ENCODE measurements around the gene RPA1. TPM values are rescaled to one million over a fixed set of nuclear protein-coding genes. Genes with fewer than 3 reads are reported as not detected.

The RPA1 gene
- total RNA-seq, 1 experiment from 2014 or later: 150 TPM

GRCh38 chr17:1810450-1811103 is 19.2 kb upstream of the RPA1 start:
- Histone ChIP-seq H3K27me3 (ENCODE audit: control insufficient read depth, insufficient read depth, low read length) (no peaks in the 10 kb centered on the region), H3K36me3 (ENCODE audit: control insufficient read depth, insufficient read depth, low read length) (no peaks in the 10 kb centered on the region; the same call in 1 of the 2 replicates), H3K9me3 (ENCODE audit: control insufficient read depth, insufficient read depth, low read depth, low read length) (no peaks in the 10 kb centered on the region), H3K27ac (ENCODE audit: low read length) (no peak overlapping the region), H3K4me3 (ENCODE audit: low read depth in 2 of 2, low read length in 2 of 2) (no peak overlapping the region), H3K4me1 (ENCODE audit: control insufficient read depth, insufficient read depth, low read length) (no peaks in the 10 kb centered on the region)
- no peak for ATAC-seq
- in situ Hi-C loops (cut with HindIII; ENCODE audit: low pct_unique_long_range_greater_than_20kb, low sequenced_read_pairs): no loop called here
- CTCF ChIA-PET: no interaction called here
- POLR2A ChIA-PET: no interaction called here
- BruUV-seq (replicated peaks): no TSS peak
- TF ChIP-seq SIN3A (IDR thresholded peaks at IDR 0.05; ENCODE audit: borderline replicate concordance, insufficient read depth, low read depth, low read length) (no peak), TCF7L2 (IDR thresholded peaks at IDR 0.05; ENCODE audit: low read depth, low read length) (no peak), CTCF (IDR thresholded peaks at IDR 0.05) (no peak), REST (IDR thresholded peaks at IDR 0.05; ENCODE audit: insufficient read depth in 1 of 2, low read depth in 2 of 2, low read length in 1 of 2) (no peak), POLR2AphosphoS5 (IDR thresholded peaks at IDR 0.05; ENCODE audit: low read depth, low read length) (no peak)
- no peak for DNase-seq (ENCODE audit: low read depth, low spot score)
- intact Hi-C loops (cut with micrococcal nuclease; ENCODE audit: unreplicated experiment): no loop called here

- TF ChIP-seq REST (IDR thresholded peaks at IDR 0.05; ENCODE audit: insufficient read depth in 1 of 2, low read depth in 2 of 2, low read length in 1 of 2) (no peak), TCF7L2 (IDR thresholded peaks at IDR 0.05; ENCODE audit: low read depth, low read length) (no peak), SIN3A (IDR thresholded peaks at IDR 0.05; ENCODE audit: borderline replicate concordance, insufficient read depth, low read depth, low read length) (no peak), POLR2AphosphoS5 (IDR thresholded peaks at IDR 0.05; ENCODE audit: low read depth, low read length) (no peak), CTCF (IDR thresholded peaks at IDR 0.05) (no peak)
- CTCF ChIA-PET: no interaction called here
These were observed 16.7 kb upstream of the RPA1 start for GRCh38 chr17:1813088-1813487.

More at GRCh38 chr17:1813088-1813487, 16.7 kb upstream of the RPA1 start:
- no peaks in the 10 kb centered on the region for H3K9me3 ChIP-seq (ENCODE audit: control insufficient read depth, insufficient read depth, low read depth, low read length)
- H3K27ac ChIP-seq (ENCODE audit: low read length): no peak overlapping the region
- H3K4me1 ChIP-seq (ENCODE audit: control insufficient read depth, insufficient read depth, low read length): no peaks in the 10 kb centered on the region
- ATAC-seq (no peak), DNase-seq (ENCODE audit: low read depth, low spot score) (no peak)
- no peak overlapping the region for H3K4me3 ChIP-seq (ENCODE audit: low read depth in 2 of 2, low read length in 2 of 2)
- intact Hi-C loops (cut with micrococcal nuclease; ENCODE audit: unreplicated experiment) (no loop called here), in situ Hi-C loops (cut with HindIII; ENCODE audit: low pct_unique_long_range_greater_than_20kb, low sequenced_read_pairs) (no loop called here)
- no peaks in the 10 kb centered on the region for H3K27me3 ChIP-seq (ENCODE audit: control insufficient read depth, insufficient read depth, low read length)
- no TSS peak for BruUV-seq (replicated peaks)
- no peaks in the 10 kb centered on the region for H3K36me3 ChIP-seq (ENCODE audit: control insufficient read depth, insufficient read depth, low read length)
- POLR2A ChIA-PET: no interaction called here
